ENCODE data around the gene CFL1.

The CFL1 gene

GRCh38 chr11:65870706-65871681 lies 13.0 kb upstream of the CFL1 start:
- peak; percentile 55 for DNase-seq (ENCODE audit: low spot score)

- DNase-seq (ENCODE audit: low spot score) = no peak
Measured at GRCh38 chr11:65870307-65870658, 12.3 kb upstream of the CFL1 start.

GRCh38 chr11:65869643-65870306 lies 11.8 kb upstream of the CFL1 start:
- DNase-seq (ENCODE audit: low spot score) = no peak

GRCh38 chr11:65868907-65869306 lies 10.9 kb upstream of the CFL1 start:
- no peak for DNase-seq (ENCODE audit: low spot score)

- peak; percentile 54 for DNase-seq (ENCODE audit: low spot score)
Measured at GRCh38 chr11:65868076-65868667, 10.2 kb upstream of the CFL1 start.

GRCh38 chr11:65867284-65868071 lies 9.5 kb upstream of the CFL1 start:
- DNase-seq (ENCODE audit: low spot score) = no peak

- DNase-seq (ENCODE audit: low spot score) = no peak
Measured at GRCh38 chr11:65866509-65867283, 8.7 kb upstream of the CFL1 start.

- DNase-seq (ENCODE audit: low spot score) = no peak
Measured at GRCh38 chr11:65865550-65866172, 7.7 kb upstream of the CFL1 start.

- no peak for DNase-seq (ENCODE audit: low spot score)
Measured at GRCh38 chr11:65864706-65865471, 6.9 kb upstream of the CFL1 start.

GRCh38 chr11:65863889-65864705 lies 6.1 kb upstream of the CFL1 start:
- no peak for DNase-seq (ENCODE audit: low spot score)

- DNase-seq (ENCODE audit: low spot score) = no peak
Measured at GRCh38 chr11:65862941-65863888, 5.2 kb upstream of the CFL1 start.

GRCh38 chr11:65862191-65862735 lies 4.3 kb upstream of the CFL1 start:
- no peak for DNase-seq (ENCODE audit: low spot score)

- DNase-seq (ENCODE audit: low spot score) = no peak
Measured at GRCh38 chr11:65861533-65862183, 3.7 kb upstream of the CFL1 start.

GRCh38 chr11:65861165-65861505 lies 3.2 kb upstream of the CFL1 start:
- no peak for DNase-seq (ENCODE audit: low spot score)

- peak; percentile 98 for DNase-seq (ENCODE audit: low spot score)
Measured at GRCh38 chr11:65860278-65861164, 2.5 kb upstream of the CFL1 start, which contains the start of gene MUS81. Gene MUS81, plus strand, starts transcription at chr11:65860433. Its CDS starts 321 bp downstream, at chr11:65860754.

- no peak for DNase-seq (ENCODE audit: low spot score)
Measured at GRCh38 chr11:65859812-65860277, 1.9 kb upstream of the CFL1 start.

Measured in SK-N-DZ (cell line).